ENCODE measurements around the gene TAS2R40. TPM values are rescaled to one million over a fixed set of nuclear protein-coding genes. Genes with fewer than 3 reads are reported as not detected.
"Not testable (repeated sequence)": the region's sequence is repeated elsewhere in the genome, so short reads cannot be mapped to it uniquely, and the experiment has no call there.

TAS2R40 gene
- total and polyA plus RNA-seq, 12 donors, result not detected

- peaks cover 0 to 4% (median 0%) of the 10 kb centered on the region in 7 donors for H3K27me3 ChIP-seq
- no peak for TF ChIP-seq CTCF (IDR thresholded peaks at IDR 0.05)
- no peaks in the 10 kb centered on the region for H3K9me3 ChIP-seq
- intact Hi-C loops (cut with DNase I), result loop anchor here in 2 of 10 donors (1.0 to 10.0 kb wide), 2 partner anchors 203 to 351 kb away; partner anchors contain the start of gene EPHB6 (in 1 of the 2)
- peak overlapping the region in 1 of 10 donors; percentile 10 for H3K4me3 ChIP-seq
- H3K4me1 ChIP-seq, result peaks cover 0 to 14% (median 0%) of the 10 kb centered on the region in 9 donors
- peak in 1 of 2 donors; percentile 23 for DNase-seq
- no peak overlapping the region for H3K27ac ChIP-seq
- H3K36me3 ChIP-seq, result no peaks in the 10 kb centered on the region
- 68 to 75% methylated on average over 13 of the region's 13 CpGs for WGBS, 2 donors
- ATAC-seq, result peak in 7 of 8 donors; percentile 33 to 80 (median 55)
These were observed 16.1 kb upstream of the TAS2R40 start for GRCh38 chr7:143205560-143206293.

DNA sequence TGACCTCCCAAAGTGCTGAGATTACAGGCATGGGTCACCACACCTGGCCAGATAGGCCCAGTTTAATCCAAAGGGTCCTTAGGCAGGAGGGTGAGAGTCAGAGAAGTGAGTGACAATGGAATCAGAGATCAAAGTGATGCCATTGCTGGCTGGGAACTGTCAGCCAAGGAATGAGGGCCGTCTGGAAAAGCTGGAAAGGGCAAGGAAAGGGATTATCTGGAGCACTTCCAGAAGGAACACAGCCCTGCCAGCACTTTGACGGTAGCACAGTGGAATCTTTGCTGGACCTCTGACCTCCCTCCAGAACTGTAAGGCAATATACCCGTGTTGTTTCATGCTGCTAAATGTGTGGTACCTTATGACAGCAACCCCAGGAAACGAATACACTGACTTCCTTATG lies 11.3 kb upstream of the TAS2R40 start:
- Histone ChIP-seq H3K4me3 (no peak overlapping the region), H3K9me3 (peaks cover 0 to 4% (median 0%) of the 10 kb centered on the region in 11 donors), H3K27me3 (no peaks in the 10 kb centered on the region), H3K27ac (no peak overlapping the region), H3K4me1 (peaks cover 0 to 13% (median 0%) of the 10 kb centered on the region in 9 donors), H3K36me3 (no peaks in the 10 kb centered on the region)
- intact Hi-C loops (cut with DNase I), result loop anchor here in 2 of 10 donors (5.0 to 10.0 kb wide), 2 partner anchors 353 to 356 kb away; partner anchors contain the start of gene EPHB6 (in 2 of the 2)
- ATAC-seq, result no peak
- no peak for DNase-seq
- WGBS, 2 donors, result 25 to 27% methylated on average over 4 of the region's 4 CpGs
- TF ChIP-seq CTCF (IDR thresholded peaks at IDR 0.05), result no peak

- not testable (repeated sequence) for H3K36me3 ChIP-seq, DNase-seq, H3K27ac ChIP-seq, H3K9me3 ChIP-seq, H3K27me3 ChIP-seq, H3K4me1 ChIP-seq, H3K4me3 ChIP-seq, ATAC-seq
- 95% methylated on average over 4 of the region's 4 CpGs for WGBS, 2 donors
- intact Hi-C loops (cut with DNase I), result loop anchor here in 2 of 10 donors (5.0 to 10.0 kb wide), 2 partner anchors 356 to 359 kb away; partner anchors contain the start of gene EPHB6 (in 2 of the 2)
These were observed 8.4 kb upstream of the TAS2R40 start for GRCh38 chr7:143213478-143213877.

DNA sequence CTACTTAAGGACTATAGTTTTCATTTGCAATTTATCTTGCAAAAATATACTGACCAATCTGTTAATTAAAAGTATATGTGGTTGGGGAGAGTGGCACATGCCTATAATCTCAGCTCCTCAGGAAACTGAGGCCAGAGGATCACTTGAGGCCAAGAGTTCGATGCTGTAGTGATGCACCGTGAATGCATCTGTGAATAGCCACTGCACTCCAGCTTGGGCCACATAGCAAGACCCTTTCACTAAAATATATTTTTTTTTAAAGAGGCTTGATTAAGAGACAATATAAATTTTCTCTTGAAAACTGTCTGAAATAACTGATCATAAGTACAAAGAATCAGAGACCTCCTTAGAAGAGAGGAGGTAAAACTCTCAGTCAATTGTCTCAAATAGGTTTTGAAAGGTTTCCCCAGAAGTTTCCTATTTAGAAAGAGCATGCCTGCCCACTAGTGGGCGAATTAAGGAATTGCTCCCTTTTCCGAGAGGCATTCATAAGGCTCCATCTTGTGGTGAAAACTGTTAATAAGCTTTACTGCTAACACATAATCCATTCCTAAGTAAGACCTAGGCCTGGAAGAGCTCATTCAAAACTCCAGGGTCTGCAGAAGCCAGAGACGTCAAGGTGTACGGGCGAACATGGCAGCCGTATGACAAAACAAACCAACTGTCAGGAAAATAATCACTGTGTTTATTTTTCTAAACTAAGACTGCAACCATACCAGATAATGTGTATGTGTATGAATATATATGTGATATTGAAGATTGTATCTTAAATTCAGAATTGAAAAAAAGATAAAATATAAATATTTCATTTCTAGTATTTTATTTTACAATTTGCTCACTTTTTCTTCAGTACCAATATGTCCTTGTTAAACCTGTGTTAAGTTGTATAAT lies 6.8 kb upstream of the TAS2R40 start:
- 19 to 21% methylated on average over 8 of the region's 8 CpGs for WGBS, 2 donors
- intact Hi-C loops (cut with DNase I), result loop anchor here (1.0 to 10.0 kb wide), 7 partner anchors 206 to 360 kb away; partner anchors contain the start of gene EPHB6 (in 6 of the 10)
- ATAC-seq (peak in 7 of 8 donors; percentile 23 to 82 (median 65)), DNase-seq (peak in 1 of 2 donors; percentile 56)
- no peaks in the 10 kb centered on the region for H3K36me3 ChIP-seq
- peak; percentile 97 to 100 (median 99) for TF ChIP-seq CTCF (IDR thresholded peaks at IDR 0.05)
- no peaks in the 10 kb centered on the region for H3K4me1 ChIP-seq
- H3K4me3 ChIP-seq, result no peak overlapping the region
- H3K9me3 ChIP-seq, result peaks cover 0 to 4% (median 0%) of the 10 kb centered on the region in 11 donors
- peaks cover 0 to 7% (median 0%) of the 10 kb centered on the region in 7 donors for H3K27me3 ChIP-seq
- no peak overlapping the region for H3K27ac ChIP-seq

All from heart right ventricle (tissue), 16 donors.